Measurements from ENCODE around the gene GIMAP8.
"Not testable (repeated sequence)": the region's sequence is repeated elsewhere in the genome, so short reads cannot be mapped to it uniquely, and the experiment has no call there.

Gene GIMAP8

DNA sequence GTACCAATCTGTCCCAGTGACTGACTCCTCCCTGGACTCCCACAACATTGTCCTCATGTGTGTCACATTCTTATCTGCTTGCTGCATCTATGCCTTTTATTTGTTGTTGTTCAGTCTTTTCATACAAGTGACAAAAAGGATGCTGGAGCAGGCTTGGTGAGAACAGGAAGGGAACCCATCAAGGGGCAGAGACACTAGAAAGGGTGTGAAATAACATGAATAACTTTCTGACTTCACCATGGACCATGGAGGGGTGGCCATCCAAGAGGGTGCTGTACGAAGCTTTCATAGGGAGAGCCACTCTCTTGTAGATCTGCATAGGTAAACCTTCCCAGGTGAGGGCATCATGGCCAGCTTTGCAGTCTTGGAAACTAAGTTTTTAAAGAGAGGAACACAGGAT lies 14.5 kb downstream of the GIMAP8 start:
- DNase-seq (ENCODE audit: low read depth in 2 of 2) = no peak

DNA sequence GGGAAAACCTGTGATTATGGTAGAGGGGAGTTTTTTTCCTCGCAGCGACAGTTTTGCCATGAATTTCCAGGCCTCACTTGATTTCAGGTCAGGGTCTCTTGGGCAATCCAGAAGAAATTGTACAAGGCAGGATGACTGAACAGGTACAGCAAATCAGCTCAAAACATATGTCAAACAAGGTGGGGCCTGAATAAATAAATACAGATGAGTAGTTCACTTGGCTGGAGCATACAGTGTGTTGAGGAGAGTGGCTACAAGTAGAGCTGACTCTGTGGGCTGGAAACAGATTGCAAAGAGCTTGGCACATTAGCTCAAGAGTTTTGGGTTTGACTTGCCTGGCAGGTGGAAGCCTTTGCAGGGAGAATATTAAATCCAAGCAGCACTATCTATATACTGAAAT lies 15.0 kb downstream of the GIMAP8 start:
- DNase-seq (ENCODE audit: low read depth in 2 of 2) = no peak

DNA sequence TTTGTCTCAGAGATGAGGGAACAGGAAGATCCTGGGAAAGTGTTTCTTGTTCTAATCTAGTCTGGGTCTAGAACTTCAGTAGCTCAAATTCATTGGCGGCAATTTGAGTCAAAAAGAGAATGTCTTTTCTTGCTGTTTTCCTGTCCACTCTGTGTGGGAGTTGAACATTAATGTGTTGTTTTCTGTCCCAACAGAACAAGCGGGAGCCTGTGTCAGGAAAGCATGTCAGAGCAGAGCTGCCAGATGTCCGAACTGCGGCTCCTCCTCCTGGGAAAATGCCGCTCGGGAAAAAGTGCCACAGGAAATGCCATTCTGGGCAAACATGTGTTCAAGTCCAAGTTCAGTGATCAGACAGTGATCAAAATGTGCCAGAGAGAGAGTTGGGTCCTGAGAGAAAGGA lies 16.0 kb downstream of the GIMAP8 start:
- DNase-seq (ENCODE audit: low read depth in 2 of 2) = no peak

DNA sequence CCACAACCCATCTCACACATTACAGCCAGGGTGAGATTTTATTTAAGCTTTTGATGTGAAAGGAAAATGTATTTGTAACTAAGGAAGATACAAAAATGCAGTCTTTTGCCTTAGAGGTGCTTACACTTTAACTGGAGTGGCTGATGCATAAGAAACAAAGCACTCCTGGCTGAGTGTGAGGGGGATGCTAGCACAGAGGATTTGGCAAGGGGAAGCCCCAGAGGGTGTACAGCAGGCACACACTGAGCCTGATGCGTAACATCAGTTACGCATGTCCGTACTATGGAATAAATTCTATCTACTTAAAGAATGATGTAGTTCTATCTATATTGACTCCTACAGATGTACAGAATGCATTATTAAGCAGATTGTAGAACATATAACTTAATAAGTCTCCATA lies 17.8 kb downstream of the GIMAP8 start:
- no peak for DNase-seq (ENCODE audit: low read depth in 2 of 2)

DNA sequence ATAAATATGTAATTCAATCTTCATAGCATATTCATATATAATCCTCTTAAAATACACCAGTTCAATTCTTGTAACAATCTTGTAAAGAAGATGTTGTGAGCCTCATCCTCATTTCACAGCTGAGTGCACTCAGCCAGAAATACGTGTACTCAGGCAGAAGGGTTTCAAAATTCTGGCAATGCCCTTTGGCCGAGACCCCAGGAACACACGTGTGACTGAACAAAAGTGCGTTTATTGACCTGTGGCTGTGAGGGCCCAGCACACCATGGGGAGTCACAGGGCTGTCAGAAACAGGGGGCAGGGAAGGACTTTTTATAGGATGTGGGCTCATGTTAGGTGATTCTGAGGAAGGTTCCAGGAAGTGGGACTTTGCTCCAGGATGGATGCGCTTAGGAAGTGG lies 21.5 kb downstream of the GIMAP8 start:
- DNase-seq (ENCODE audit: low read depth in 2 of 2) = no peak

DNA sequence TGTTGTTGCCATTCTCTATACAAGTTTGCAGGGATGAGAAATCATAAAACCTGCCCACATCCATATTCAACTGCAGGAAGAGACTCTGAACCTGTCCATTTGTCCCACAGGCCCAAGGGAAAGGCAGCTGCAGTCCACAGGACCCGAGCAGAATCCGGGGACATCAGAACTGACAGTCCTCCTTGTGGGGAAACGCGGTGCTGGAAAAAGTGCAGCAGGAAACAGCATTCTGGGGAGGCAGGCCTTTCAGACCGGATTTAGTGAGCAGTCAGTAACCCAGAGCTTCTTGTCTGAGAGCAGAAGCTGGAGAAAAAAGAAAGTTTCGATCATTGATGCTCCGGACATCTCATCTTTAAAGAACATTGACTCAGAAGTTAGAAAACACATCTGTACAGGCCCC lies 23.5 kb downstream of the GIMAP8 start:
- DNase-seq (ENCODE audit: low read depth in 2 of 2) = no peak

DNA sequence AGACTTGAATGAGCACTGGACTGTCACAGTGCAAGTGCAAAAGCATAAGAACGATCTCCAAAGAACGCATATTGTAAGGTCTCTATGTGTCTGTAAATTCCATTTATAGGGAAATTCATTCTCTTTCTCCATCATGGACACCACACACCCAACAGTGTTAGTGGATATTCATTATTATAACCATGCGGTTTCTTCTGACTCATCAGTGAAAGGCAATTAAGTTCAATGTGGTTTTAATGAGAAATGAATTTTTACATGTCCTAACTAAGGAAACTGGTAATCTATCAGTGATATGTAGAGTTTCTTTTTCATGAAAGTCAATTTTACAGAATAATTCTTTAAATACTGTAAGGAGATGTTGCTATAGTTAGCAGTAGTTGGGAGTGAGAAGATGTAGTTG lies 25.9 kb downstream of the GIMAP8 start:
- DNase-seq (ENCODE audit: low read depth in 2 of 2) = no peak

DNA sequence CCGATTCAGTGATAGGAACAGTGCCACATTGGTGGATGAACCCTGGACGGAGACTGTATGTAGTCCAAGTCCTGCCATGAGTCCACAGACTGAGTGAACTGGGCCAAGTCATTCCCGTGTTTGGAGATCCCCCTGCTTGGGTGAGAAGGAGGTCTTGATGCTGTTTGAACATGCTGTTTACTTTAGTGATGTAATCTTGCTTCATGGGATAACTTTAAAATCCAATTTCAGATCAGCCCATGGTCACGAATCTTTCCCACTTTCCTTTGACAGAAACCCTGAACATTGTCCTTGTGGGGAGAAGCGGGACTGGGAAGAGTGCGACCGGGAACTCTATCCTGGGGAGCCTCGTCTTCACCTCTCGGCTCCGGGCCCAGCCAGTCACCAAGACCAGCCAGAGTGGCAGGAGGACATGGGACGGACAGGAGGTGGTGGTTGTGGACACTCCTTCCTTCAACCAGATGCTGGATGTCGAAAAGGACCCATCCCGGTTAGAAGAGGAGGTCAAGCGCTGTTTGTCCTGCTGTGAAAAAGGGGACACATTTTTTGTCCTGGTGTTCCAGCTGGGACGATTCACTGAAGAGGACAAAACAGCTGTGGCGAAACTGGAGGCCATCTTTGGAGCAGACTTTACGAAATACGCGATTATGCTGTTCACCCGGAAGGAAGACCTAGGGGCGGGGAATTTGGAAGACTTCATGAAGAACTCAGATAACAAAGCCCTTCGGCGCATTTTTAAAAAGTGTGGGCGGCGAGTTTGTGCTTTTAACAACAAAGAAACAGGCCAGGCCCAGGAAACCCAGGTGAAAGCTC lies 26.6 kb downstream of the GIMAP8 start:
- no peak for DNase-seq (ENCODE audit: low read depth in 2 of 2)

DNA sequence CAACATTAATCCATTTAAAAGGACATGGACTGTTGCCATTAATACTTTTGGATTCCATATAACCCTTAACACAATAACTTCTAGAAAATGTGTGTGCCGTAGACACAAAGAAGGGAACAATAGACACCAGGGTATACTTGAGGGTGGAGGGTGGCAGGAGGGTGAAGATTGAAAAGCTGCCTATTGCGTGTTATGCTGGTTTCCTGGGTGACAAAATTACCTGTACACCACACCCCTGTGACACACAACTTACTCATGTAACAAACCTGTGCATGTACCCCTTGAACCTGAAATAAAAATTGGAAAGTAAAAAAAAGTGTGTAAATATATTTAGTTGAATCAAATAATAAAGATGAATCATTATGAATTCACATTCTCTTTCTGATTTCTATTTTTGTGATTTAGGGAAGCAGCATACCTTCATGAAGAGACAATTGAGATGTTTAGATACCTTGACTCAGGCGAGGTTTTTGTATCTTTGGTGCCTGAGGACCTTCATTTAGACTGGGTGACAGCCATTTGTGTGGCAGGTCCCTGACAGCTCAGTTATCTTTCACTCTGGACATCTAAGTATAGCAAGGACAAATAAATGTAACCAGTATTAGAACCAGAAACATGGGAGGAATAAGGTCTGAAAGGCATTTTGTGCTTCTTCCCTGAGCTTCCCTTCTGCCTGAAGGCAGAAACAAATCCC lies 28.7 kb downstream of the GIMAP8 start:
- no peak for DNase-seq (ENCODE audit: low read depth in 2 of 2)

DNA sequence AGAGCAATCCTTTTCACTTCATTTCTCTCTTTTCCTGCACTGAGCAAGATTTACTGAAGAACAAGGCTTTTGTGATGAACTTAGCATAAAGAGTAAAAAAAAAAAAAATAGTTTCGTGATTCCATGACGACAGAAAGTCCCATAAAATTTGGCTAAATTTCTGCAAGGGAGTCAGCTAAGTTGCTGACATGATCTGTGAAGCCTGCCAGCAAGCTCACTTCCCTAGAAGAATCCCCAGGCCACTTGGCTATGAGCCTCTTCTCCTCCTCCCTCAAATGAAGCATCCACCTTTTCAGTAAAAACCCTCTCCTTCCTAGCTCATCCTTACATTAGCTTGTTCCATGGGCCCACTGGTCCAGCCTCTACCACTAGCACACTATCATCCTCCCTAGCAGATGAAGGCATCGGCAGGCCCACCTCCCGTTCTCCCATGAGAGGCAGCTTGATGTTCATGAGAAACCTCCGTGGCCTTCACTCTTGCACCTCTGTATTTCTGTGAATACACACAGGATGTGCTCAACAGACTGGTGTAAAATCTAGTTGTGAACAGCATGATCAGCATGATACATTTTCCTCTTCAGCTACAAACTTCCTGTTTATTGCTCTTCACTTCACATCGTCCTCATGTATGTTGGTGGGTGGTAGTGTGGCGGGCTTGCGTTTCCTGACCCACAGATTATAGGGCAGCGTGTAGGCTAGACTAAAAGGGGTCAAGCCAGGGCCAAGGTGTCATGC lies 30.9 kb downstream of the GIMAP8 start:
- no peak for DNase-seq (ENCODE audit: low read depth in 2 of 2)

DNA sequence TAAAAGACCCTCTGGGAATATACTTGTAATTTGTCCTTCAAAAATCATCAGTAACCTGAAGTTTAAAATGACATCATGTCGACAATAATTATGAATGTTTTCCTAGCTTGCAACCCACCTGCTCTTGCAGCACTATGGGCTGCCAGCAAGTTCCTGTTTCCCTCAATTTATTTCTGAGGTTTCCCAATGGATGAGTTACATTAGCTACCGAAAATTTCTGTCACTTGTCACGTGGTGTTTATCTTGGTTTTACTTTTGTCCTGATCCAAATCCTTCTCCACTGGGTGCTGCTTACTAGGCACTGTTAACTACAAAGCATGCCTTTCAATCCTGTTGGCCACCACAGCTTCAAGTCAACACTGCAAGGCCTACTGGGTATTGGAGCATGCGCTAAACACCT lies 31.5 kb downstream of the GIMAP8 start:
- DNase-seq (ENCODE audit: low read depth in 2 of 2) = no peak

DNA sequence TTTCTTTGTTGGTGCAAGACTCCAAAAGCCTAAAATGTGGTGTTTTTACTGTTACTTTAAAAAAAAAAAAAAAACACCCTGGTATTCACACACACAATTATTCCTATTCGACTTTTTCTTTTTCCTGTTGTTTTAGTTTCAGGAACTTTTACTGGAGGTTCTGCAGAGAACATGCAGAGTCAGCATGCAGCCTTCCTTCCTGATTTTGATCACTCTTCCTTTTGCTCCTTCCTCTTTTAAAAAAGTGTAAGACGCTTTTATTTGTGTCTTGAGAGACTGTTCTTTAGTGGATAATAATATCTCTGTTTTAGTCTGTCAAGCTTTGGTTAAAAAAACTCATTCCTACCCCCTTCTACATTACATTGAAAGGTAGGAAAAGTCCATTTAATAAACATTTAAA lies 33.1 kb downstream of the GIMAP8 start:
- DNase-seq (ENCODE audit: low read depth in 2 of 2) = not testable (repeated sequence)

DNA sequence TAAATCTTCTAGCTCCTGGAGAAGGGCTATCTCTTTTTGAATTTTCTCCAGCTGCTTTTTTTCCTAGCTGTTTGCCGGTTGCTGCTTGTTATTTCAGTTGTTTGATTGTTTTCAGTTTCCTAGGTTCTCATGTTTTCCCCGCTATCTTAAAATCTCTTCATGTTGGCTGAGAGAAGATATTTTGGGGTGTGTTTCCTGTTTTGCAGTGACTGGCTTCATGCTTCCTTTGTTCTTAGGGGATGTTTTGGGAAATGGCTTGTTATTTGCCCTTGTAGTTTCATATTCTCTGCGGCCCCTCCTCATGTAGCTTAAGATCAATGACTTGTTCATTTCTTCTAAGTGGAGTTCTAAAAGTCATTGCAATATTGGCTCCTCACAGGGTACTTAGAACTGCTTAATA lies 33.6 kb downstream of the GIMAP8 start:
- DNase-seq (ENCODE audit: low read depth in 2 of 2) = not testable (repeated sequence)

DNA sequence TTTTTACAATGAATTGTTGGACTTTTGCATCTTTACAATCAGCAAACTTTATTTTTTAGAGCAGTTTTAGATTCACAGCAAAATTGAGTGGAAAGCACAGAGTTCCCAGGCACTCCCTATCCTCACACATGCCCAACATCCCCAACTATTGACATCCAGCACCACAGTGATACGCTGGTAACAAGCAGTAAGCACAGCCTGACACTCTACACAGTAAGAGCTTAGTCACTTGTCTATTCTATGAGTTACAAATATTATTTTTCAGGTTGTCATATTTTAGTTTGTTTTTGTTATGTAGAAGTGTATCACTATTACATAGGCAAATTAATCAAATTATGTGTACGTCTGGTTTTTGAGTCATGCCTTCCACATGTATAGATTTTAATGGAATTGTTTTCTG lies 37.2 kb downstream of the GIMAP8 start:
- no peak for DNase-seq (ENCODE audit: low read depth in 2 of 2)

DNA sequence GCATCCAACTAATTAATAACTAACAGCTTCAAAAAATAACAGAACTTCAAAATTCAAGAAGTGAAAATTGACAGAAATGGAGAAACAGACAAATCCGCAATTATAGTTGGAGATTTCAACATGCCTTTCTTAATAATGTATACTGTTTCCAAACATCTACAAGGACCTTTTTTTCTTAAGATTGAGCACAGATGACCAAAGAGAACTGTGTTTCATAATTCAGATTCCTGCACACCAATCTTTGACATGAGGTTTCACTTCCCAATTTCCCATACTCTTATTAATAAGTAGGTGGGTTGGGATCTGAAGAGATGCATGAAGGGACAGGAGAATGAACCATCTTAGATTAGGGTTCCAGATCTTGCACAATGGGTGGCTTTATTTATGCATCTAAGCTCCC lies 39.4 kb downstream of the GIMAP8 start:
- no peak for DNase-seq (ENCODE audit: low read depth in 2 of 2)

DNA sequence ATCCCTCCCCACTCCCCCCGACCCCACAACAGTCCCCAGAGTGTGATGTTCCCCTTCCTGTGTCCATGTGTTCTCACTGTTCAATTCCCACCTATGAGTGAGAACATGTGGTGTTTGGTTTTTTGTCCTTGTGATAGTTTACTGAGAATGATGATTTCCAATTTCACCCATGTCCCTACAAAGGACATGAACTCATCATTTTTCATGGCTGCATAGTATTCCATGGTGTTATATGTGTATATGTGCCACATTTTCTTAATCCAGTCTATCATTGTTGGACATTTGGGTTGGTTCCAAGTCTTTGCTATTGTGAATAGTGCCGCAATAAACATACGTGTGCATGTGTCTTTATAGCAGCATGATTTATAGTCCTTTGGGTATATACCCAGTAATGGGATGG lies 43.0 kb downstream of the GIMAP8 start:
- not testable (repeated sequence) for DNase-seq (ENCODE audit: low read depth in 2 of 2)

DNA sequence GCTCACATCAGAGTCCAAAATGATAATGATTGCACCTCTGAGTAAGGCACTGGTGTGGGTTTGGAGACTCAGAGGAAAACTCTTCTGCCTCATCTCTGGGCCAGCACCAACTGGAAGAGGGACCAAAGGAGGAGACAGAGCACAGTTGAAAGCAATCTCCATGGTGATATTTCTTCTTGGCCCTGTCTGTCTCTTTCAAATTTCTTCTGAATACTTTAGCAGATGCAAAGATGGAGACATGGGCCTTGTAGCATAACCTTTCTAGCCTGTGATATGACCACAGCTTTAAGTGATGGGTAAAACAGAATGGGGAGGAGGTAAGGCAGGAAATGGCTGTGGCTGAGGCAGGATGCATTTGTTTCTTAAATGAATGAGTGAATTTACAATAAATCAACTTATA lies 52.1 kb downstream of the GIMAP8 start:
- DNase-seq (ENCODE audit: low read depth in 2 of 2) = no peak

DNA sequence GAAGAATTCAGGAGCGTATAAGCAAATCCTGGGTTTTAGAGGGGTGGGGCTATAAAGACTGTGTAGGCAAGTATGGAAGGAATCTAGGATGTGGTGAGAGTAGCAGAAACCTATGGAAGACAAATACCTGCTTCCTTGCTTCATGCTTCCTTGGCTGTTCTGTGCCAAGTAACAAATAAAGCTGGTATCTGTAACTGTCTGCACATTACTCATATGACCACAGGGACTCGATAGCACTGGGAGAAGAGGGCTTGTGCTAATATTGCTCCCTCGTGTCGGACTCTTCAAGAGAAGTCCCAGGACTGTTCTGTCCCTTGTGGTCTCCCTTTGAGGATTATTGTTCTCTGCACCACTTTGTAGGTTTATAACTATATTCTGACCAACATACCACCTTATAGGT lies 52.7 kb downstream of the GIMAP8 start:
- DNase-seq (ENCODE audit: low read depth in 2 of 2) = no peak

DNA sequence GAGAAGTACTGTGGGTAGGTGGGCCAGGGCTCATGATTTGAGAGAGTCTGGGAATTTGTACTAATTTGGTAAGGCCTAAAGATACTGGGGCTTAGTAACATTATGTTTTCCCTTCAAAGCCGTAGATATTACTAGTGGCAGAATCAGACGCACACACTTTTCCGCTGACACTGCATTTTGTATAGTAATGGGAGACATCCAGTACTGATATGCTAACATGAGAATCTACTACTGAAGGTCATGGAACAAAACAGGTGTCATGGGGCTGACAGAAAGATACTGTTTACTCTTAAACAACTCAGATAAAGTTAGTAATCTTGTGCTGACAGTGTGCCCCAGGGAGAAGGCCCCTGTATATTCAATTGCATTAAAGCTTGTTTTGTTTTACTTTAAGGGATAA lies 53.2 kb downstream of the GIMAP8 start:
- no peak for DNase-seq (ENCODE audit: low read depth in 2 of 2)

DNA sequence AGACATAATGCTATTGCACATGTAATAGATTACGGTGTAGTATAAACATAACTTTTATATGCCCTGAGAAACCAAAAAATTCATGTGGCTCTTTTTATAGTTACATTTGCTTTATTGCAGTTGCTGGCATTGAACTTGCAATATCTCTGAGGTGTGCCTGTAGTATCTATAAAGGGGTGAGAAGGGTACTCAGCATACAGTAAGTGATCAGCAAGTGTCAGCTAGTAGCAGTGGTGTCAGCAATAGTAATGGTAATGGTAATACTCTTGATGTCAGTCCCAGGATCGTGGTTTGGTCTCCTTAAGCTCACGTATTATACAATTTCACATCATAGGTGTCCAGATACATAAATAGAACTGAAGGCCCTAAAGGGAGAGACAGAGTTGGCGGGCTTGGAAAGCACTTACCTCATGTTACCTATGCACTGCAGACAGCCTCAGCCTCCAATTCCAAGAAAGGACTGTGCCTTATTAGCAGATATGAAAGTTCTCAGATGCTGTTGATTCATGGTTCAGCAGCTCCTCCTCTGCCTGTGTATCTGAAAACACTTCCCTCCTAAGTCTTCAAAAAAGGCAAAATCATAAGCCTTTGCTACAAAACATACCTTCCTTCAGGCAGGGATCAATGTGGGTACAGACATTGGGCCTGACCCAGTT lies 57.6 kb downstream of the GIMAP8 start:
- DNase-seq (ENCODE audit: low read depth in 2 of 2) = no peak

DNA sequence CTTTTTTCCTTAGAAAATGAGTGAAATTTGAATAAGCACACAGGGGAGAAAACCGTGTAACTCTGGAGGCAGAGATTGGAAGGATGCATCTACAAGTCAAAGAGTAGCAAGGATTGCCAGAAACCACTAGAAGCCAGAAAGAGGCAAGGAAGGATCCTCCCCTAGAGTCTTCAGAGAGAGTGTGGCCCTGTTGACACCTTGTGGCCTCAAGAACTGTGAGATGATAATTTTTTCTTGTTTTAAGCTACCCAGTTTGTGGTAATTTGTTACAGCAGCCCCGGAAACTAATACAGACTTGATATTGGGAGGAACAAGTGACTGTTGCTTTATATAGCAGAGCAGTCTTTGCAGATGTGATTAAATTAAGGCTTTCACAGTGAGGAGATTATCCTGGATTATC lies 60.6 kb downstream of the GIMAP8 start:
- no peak for DNase-seq (ENCODE audit: low read depth in 2 of 2)

DNA sequence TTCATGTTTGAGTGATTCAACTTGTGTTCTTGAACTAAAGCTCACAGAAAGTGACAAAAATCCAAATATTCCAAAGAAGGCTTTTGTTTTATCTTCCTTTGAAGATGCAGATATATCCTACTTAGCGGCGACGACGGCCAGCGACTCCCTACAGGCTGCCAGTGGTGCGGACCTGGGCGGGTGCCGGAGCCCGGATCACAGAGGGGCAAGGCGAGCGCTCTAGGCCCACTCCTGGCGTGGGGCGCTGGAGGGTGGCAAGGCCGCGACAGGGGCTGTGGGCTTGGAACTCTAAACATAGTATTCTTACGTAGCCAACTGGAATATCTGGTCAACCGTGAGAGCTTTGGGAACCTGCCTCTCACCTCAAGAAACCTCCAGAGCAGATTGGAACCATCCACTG lies 63.3 kb downstream of the GIMAP8 start:
- no peak for DNase-seq (ENCODE audit: low read depth in 2 of 2)

Data from fibroblast of skin of left biceps (primary cell).